Transverse colon (tissue), 4 donors: ENCODE results near the gene CACNB2. TPM values are rescaled to one million over a fixed set of nuclear protein-coding genes. Genes with fewer than 3 reads are reported as not detected.
A peak's percentile ranks its signal among the peaks of the same experiment; 100 is the strongest.

Experiments
- DNase-seq: peaks from one replicate; pipeline ENCODE4 v3.0.0-alpha.2; 2019
- H3K27ac ChIP-seq, 4 donors: fragments of 200-600 bp; sonication (generic); 2 replicates each; pipeline ENCODE4 v1.5.1; 2016 to 2018; ENCODE audit warnings: inconsistent platforms in 4 of 4
- H3K27me3 ChIP-seq: fragments of 200-600 bp; sonication (generic); 2 replicates; pipeline ENCODE4 v1.5.1; 2017; ENCODE audit warnings: inconsistent platforms
- H3K36me3 ChIP-seq, 4 donors: fragments of 200-600 bp; sonication (generic); 2 replicates each; pipeline ENCODE4 v1.5.1; 2017 to 2019; ENCODE audit warnings: inconsistent platforms in 4 of 4
- H3K4me1 ChIP-seq, 4 donors: fragments of 200-600 bp; sonication (generic); 2 replicates each; pipeline ENCODE4 v1.5.1; 2017 to 2020; ENCODE audit warnings: inconsistent platforms in 4 of 4
- H3K4me3 ChIP-seq, 4 donors: fragments of 200-600 bp; sonication (generic); 1 replicate in 1 of 4; 2 replicates in 3 of 4; pipeline versions ENCODE4 v1.5.1 to v1.6.1; 2017 to 2019; ENCODE audit warnings: inconsistent platforms in 4 of 4
- H3K9me3 ChIP-seq, 2 donors: fragments of 200-600 bp; sonication (generic); 2 replicates each; pipeline ENCODE4 v1.5.1; 2017 to 2019; ENCODE audit warnings: inconsistent platforms in 2 of 2
- CTCF ChIP-seq, 5 experiments: fragments of 200-600 bp in 3 of 5; fragments of 450-650 bp in 2 of 5; sonication (generic) in 3 of 5; IDR thresholded peaks; 1 replicate in 2 of 5; 2 replicates in 3 of 5; pipeline ENCODE4 v1.5.1; 2016 to 2017; ENCODE audit warnings: antibody characterized with exemption in 5 of 5, inconsistent platforms in 3 of 5, mild to moderate bottlenecking in 2 of 5, moderate library complexity in 1 of 5
- EP300 ChIP-seq: sonication (generic); formaldehyde crosslinking; IDR thresholded peaks from one replicate; pipeline ENCODE4 v1.6.1; 2017; ENCODE audit warnings: antibody characterized with exemption, low read depth
- POLR2A ChIP-seq: fragments of 450-650 bp; IDR thresholded peaks from one replicate; pipeline ENCODE4 v1.6.1; 2016; ENCODE audit warnings: antibody characterized with exemption, mild to moderate bottlenecking, moderate library complexity
- POLR2AphosphoS5 ChIP-seq, 3 donors: sonication (generic); formaldehyde crosslinking; IDR thresholded peaks; one replicate each; pipeline ENCODE4 v1.6.1; 2016; ENCODE audit warnings: antibody characterized with exemption in 3 of 3
- WGBS, 2 donors: methylation state at CpG; one replicate each; pipeline ENCODE4 v1.1.5; 2018; ENCODE audit warnings: low coverage in 1 of 2; 5-methylcytosine and 5-hydroxymethylcytosine counted together
- in situ Hi-C, 4 donors: fragments of 200-750 bp; cut with MboI; loops; one replicate each; pipeline versions ENCODE4 v1.15.0 to v1.15.1; 2017; ENCODE audit warnings: low sequenced_read_pairs in 3 of 4, low pct_ligation_motif_present in 1 of 4, low pct_unique_long_range_greater_than_20kb in 1 of 4
- intact Hi-C: fragments of 100-400 bp; cut with DNase I; formaldehyde crosslinking; loops from one replicate; pipeline ENCODE4 v1.15.1; 2023; ENCODE audit warnings: low total_unique reads
- total RNA-seq, 4 donors: library from RNA; depleted of rRNA; stranded (reverse); fragments of >200 nt; gene quantifications; one replicate each; pipeline ENCODE4 v1.1.0, GENCODE V29; 2016

Gene CACNB2
- total RNA-seq, 4 donors from 2014 or later: 16.2 to 338 (median 23.7) TPM

DNA sequence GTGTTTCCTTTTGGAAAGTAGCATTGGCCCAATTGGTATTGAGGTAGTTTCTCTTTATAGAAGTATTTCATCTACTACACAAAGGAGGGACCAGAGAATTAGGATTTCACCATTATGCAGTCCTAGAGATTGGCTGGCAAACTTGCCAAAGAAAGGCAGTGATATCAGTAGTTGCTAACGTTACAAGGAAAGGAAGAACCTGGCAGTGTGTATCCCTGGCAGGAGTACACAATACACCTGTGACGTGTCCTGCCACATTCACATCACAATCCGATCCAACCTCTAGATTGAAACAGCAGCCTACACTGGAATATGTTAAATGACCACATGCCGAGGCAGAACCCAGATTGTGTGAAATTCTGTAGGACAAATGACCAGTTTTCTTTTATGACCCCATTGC is 81.7 kb downstream of the CACNB2 start:
- DNase-seq: no peak
- H3K36me3 ChIP-seq: no peaks in the 10 kb centered on the region
- 52 to 60% methylated on average over 1 to 4 of the region's 4 CpGs for WGBS, 2 donors
- no peaks in the 10 kb centered on the region for H3K9me3 ChIP-seq
- no peak overlapping the region for H3K27ac ChIP-seq
- no peak overlapping the region for H3K4me3 ChIP-seq
- intact Hi-C loops (no loop called here), in situ Hi-C loops (no loop called here)
- H3K27me3 ChIP-seq: no peaks in the 10 kb centered on the region
- H3K4me1 ChIP-seq: peaks cover 0 to 17% (median 13%) of the 10 kb centered on the region in 4 donors
- TF ChIP-seq CTCF (IDR thresholded peaks at IDR 0.05): no peak
- no peak for TF ChIP-seq POLR2AphosphoS5 (IDR thresholded peaks at IDR 0.05)
- TF ChIP-seq POLR2A: no peak
- no peak for TF ChIP-seq EP300

DNA sequence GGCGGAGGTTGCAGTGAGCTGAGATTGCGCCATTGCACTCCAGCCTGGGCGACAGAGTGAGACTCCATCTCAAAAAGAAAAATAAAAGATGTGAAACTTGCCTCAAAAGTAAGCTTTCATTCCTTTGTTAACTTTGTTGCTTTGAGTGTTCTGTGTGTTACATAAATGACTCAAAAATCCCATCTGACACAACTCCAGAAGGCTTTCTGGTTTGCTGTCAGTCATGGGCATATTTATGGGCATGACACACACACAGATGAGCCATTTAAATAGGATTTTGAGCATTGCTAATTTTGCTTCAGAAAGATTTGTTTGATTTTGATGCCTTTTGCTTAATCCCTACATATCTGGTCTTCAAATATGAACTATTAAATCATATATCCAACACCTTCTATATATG is 82.6 kb downstream of the CACNB2 start:
- TF ChIP-seq POLR2A (no peak), POLR2AphosphoS5 (IDR thresholded peaks at IDR 0.05) (no peak)
- Histone ChIP-seq H3K4me1 (peaks cover 0 to 17% (median 13%) of the 10 kb centered on the region in 4 donors), H3K36me3 (no peaks in the 10 kb centered on the region), H3K27me3 (no peaks in the 10 kb centered on the region), H3K27ac (no peak overlapping the region), H3K9me3 (no peaks in the 10 kb centered on the region), H3K4me3 (no peak overlapping the region)
- 61% methylated on average over 3 of the region's 3 CpGs; no CpG with 5 or more reads in 1 of the 2 donors for WGBS, 2 donors
- intact Hi-C loops (no loop called here), in situ Hi-C loops (no loop called here)
- DNase-seq: no peak

DNA sequence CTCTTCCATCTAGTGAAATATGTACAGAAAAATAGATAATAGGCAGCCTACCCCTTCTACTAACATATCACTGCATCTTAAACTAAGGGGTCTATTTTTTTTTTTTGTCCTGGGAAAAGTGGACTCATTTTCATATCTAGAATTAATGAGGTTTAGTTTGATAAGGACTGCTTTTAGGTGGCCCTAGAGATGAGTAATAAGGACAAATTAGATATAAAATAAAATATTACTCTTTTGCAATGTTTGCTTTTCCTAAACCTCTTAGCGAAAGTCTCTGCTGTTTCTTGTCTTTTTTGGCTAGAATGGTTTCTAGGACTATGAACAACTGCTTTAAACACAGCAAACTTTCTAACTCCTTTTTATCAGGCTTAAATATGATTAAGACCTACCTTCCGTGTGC is 83.7 kb downstream of the CACNB2 start:
- no peaks in the 10 kb centered on the region for H3K27me3 ChIP-seq
- DNase-seq: no peak
- no peak for TF ChIP-seq POLR2AphosphoS5 (IDR thresholded peaks at IDR 0.05)
- no peak for TF ChIP-seq EP300
- TF ChIP-seq POLR2A: no peak
- no peak for TF ChIP-seq CTCF (IDR thresholded peaks at IDR 0.05)
- peaks cover 0 to 17% (median 13%) of the 10 kb centered on the region in 4 donors for H3K4me1 ChIP-seq
- H3K9me3 ChIP-seq: no peaks in the 10 kb centered on the region
- H3K4me3 ChIP-seq: no peak overlapping the region
- intact Hi-C loops: no loop called here
- in situ Hi-C loops: no loop called here
- peak overlapping the region in 2 of 4 donors; percentile 69 to 71 for H3K27ac ChIP-seq
- no peaks in the 10 kb centered on the region for H3K36me3 ChIP-seq
- 71 to 83% methylated on average over 2 of the region's 2 CpGs for WGBS, 2 donors

DNA sequence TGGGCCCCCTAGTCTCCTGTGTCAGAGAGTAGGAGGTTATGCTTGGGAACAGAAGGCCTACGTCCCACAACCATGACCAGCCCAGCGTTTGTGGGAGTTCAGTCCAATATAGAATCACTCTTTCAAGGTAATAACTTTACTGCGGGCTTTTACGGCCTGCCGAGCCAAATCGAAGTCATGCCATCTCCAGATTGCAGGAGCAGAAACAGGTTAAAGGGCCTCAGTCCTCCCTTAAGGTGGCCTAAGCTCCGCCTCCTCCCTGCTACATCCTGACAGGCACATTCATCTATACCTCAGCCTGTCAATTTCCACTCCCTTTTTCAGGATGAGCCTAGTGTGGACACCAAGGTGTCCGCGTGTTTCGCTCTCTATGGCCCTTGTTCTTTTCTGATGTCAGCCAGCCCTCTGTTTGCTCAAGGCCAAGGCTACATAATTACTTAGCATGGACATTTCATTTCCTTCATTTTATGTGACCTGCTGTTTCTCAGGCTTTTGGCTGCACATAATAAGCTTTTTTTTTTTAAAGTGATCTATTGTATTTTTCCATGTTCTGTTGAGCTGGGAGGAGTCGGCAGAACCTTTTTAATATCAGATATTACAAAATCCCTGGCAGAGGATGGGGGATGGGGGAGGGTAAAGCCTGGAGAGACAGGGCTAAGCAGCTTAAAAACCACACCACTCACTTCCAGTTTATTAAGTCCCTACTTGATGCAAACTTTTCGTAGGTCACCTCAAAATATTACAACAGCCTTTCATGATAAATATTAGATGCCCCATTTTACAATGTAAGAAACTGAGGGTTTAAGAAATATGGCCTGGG is 84.6 kb downstream of the CACNB2 start:
- 30 to 56% methylated on average over 2 to 12 of the region's 12 CpGs for WGBS, 2 donors
- in situ Hi-C loops (loop anchor here in 2 of 4 donors (25.0 kb wide), 2 partner anchors 488 to 613 kb away; partner anchors contain the start of gene HACD1 (in 1 of the 2)), intact Hi-C loops (no loop called here)
- no peak overlapping the region for H3K4me3 ChIP-seq
- peak; percentile 31 for DNase-seq
- H3K27ac ChIP-seq: peak overlapping the region; percentile 19 to 71 (median 57)
- TF ChIP-seq EP300 (no peak), POLR2A (no peak), CTCF (IDR thresholded peaks at IDR 0.05) (no peak), POLR2AphosphoS5 (IDR thresholded peaks at IDR 0.05) (peak in 1 of 3 donors; percentile 14)
- no peaks in the 10 kb centered on the region for H3K36me3 ChIP-seq
- H3K27me3 ChIP-seq: no peaks in the 10 kb centered on the region
- H3K4me1 ChIP-seq: peaks cover 0 to 17% (median 13%) of the 10 kb centered on the region in 4 donors
- no peaks in the 10 kb centered on the region for H3K9me3 ChIP-seq
